ENCODE measurements around the gene OR5L2. TPM values are rescaled to one million over a fixed set of nuclear protein-coding genes. Genes with fewer than 3 reads are reported as not detected.
"Not testable (repeated sequence)": the region's sequence is repeated elsewhere in the genome, so short reads cannot be mapped to it uniquely, and the experiment has no call there.

The OR5L2 gene
- total RNA-seq, 1 donor from 2014 or later = not detected

DNA sequence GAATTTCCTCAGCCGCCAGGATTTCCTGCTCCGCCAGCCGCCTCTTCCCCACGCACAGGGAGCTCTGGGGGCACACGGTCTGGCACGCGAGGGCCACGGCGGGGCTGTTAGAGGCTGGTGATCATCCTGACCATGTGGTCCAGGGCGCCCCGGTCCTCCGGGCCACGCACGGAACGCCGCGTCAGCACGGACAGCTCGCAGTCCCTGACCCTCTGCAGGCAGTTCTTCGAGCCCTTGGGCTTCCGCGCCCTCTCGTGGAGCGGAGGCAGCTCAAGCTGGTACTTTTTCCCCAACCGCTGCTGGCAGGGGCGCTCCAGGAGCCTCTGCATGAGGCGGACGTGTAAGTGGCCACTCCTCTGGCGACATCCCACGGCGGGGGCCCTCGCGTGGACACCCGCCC, 46.1 kb downstream of the OR5L2 start:
- H3K27me3 Mint-ChIP-seq (ENCODE audit: insufficient read depth); H3K36me3 Mint-ChIP-seq (ENCODE audit: low read depth); intact Hi-C loops (cut with micrococcal nuclease); DNase-seq (ENCODE audit: low spot score); H3K27ac Mint-ChIP-seq; H3K4me1 Mint-ChIP-seq (ENCODE audit: low read depth); H3K4me3 Mint-ChIP-seq: not testable (repeated sequence)
- H3K9me3 Mint-ChIP-seq = peaks cover 24% of the 10 kb centered on the region

Other genes with a start within 250 kb of the OR5L2 start
- not detected in 2 replicates for gene OR4C11, start 219.6 kb upstream of the OR5L2 start, total RNA-seq
- gene OR4P4, start 192.1 kb upstream of the OR5L2 start, total RNA-seq = not detected in 2 replicates
- gene OR4S2, start 178.9 kb upstream of the OR5L2 start, total RNA-seq = not detected in 2 replicates
- not detected in 2 replicates for gene OR4C6, start 165.0 kb upstream of the OR5L2 start, total RNA-seq
- not detected in 2 replicates for gene OR5D13, start 53.8 kb upstream of the OR5L2 start, total RNA-seq
- not detected in 2 replicates for gene OR5D14, start 31.7 kb upstream of the OR5L2 start, total RNA-seq
- gene OR5L1, start 15.9 kb upstream of the OR5L2 start, total RNA-seq = not detected in 2 replicates
- not detected in 2 replicates for gene OR5D18, start 7.6 kb upstream of the OR5L2 start, total RNA-seq
- gene OR5D16, start 11.5 kb downstream of the OR5L2 start, total RNA-seq = not detected in 2 replicates
- not detected in 2 replicates for gene TRIM51, start 56.1 kb downstream of the OR5L2 start, total RNA-seq
- gene OR5W2, start 87.4 kb downstream of the OR5L2 start, total RNA-seq = not detected in 2 replicates
- not detected in 2 replicates for gene OR5I1, start 109.2 kb downstream of the OR5L2 start, total RNA-seq
- gene OR10AG1, start 142.7 kb downstream of the OR5L2 start, total RNA-seq = not detected in 2 replicates
- gene OR5F1, start 167.4 kb downstream of the OR5L2 start, total RNA-seq = not detected in 2 replicates
- not detected in 2 replicates for gene OR5AS1, start 200.4 kb downstream of the OR5L2 start, total RNA-seq

All from activated T-helper 1 cell treated with anti-CD3 and anti-CD28 coated beads, Interleukin-12 subunit alpha, Interleukin-12 subunit beta, Interleukin-2, Interleukin-4 antibody, amounts not matched to agents 30 ng/mL and 10 ng/mL and 1 ng/mL, durations not matched to agents 14 hours and 24 hours and 36 hours (primary cell).